ENCODE data around the gene TMEM51.

DNA sequence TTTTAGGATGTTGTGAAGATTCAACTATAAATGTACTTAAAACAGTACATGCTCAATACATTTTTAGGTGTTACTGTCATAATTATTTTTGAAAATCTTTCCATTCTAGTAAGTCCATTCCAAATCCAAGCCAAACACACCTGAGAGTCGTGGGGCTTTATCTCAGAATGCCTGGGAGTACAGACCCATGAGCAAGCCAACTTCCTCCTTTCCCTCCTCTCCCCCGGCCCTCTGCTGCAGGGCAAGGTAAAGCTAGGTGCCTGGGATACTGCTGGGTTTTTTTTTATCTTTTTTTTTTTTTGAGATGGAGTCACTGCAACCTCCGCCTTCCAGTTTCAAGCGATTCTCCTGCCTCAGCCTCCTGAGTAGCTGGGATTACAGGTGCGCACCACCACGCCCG lies 16.5 kb downstream of the TMEM51 start:
- no peak for TF ChIP-seq CTCF (IDR thresholded peaks at IDR 0.05)
- TF ChIP-seq POLR2A (IDR thresholded peaks at IDR 0.05), result no peak

All from body of pancreas (tissue), 4 donors.